OCI-LY7 (cell line): ENCODE measurements around the gene RALGAPA2. TPM values are rescaled to one million over a fixed set of nuclear protein-coding genes. Genes with fewer than 3 reads are reported as not detected.

Experiments used
- BruUV-seq: library from RNA; stranded (reverse); fragments of 400-500 nt; replicated peaks from 2 replicates; lab custom pipeline; 2021; lab: Mats Ljungman, UMichigan
- CTCF ChIA-PET: fragments of 300-600 bp; sonication (Branson Sonifier 250); formaldehyde crosslinking; loops from one replicate; lab custom pipeline; 2022; ENCODE audit warnings: antibody characterized with exemption; ENCODE audit not compliant: unreplicated experiment; lab: Charles Lee
- POLR2A ChIA-PET: fragments of 300-600 bp; sonication (Branson Sonifier 250); formaldehyde crosslinking; loops from one replicate; lab custom pipeline; 2022; ENCODE audit warnings: antibody characterized with exemption; lab: Charles Lee
- DNase-seq: peaks from one replicate; pipeline ENCODE4 v3.0.0-alpha.2; 2015; ENCODE audit warnings: low spot score
- H2AFZ ChIP-seq: fragments of 200-600 bp; sonication (generic), shearing (Covaris generic); 2 replicates; pipeline ENCODE4 v1.6.1; 2014; ENCODE audit warnings: mild to moderate bottlenecking, antibody characterized with exemption, low read length, moderate library complexity
- H3K27ac ChIP-seq: fragments of 200-600 bp; sonication (generic); 2 replicates; pipeline ENCODE4 v1.5.1; 2014; ENCODE audit warnings: mixed run types, low read depth, mild to moderate bottlenecking, moderate library complexity, low read length, inconsistent platforms; ENCODE audit not compliant: poor library complexity, severe bottlenecking
- H3K36me3 ChIP-seq: fragments of 200-600 bp; sonication (generic); 2 replicates; pipeline ENCODE4 v1.6.1; 2014; ENCODE audit warnings: mild to moderate bottlenecking, antibody characterized with exemption, low read length, moderate library complexity, mixed read lengths; ENCODE audit not compliant: insufficient read depth
- H3K4me1 ChIP-seq: fragments of 200-600 bp; sonication (generic); 2 replicates; pipeline ENCODE4 v1.5.1; 2014; ENCODE audit warnings: mild to moderate bottlenecking, low read length; ENCODE audit not compliant: insufficient read depth, poor library complexity, severe bottlenecking
- H3K4me2 ChIP-seq: fragments of 200-600 bp; sonication (generic); 2 replicates; pipeline ENCODE4 v1.6.1; 2014; ENCODE audit warnings: mild to moderate bottlenecking, low read length
- H3K4me3 ChIP-seq: fragments of 200-600 bp; sonication (generic); 2 replicates; pipeline ENCODE4 v1.5.1; 2014; ENCODE audit warnings: mild to moderate bottlenecking, low read depth, low read length; ENCODE audit not compliant: poor library complexity, severe bottlenecking
- H3K79me2 ChIP-seq: fragments of 200-600 bp; sonication (generic); 2 replicates; pipeline ENCODE4 v1.6.1; 2016; ENCODE audit warnings: low read depth, mild to moderate bottlenecking, low read length, moderate library complexity, mixed read lengths; ENCODE audit not compliant: insufficient read depth
- H3K9me2 ChIP-seq: fragments of 200-600 bp; sonication (generic); 2 replicates; pipeline ENCODE4 v1.6.1; 2016; ENCODE audit warnings: mild to moderate bottlenecking, low read length, mixed read lengths; ENCODE audit not compliant: insufficient read depth
- H3K9me3 ChIP-seq: fragments of 200-600 bp; sonication (generic); 2 replicates; pipeline ENCODE4 v1.6.1; 2014; ENCODE audit warnings: mild to moderate bottlenecking, mixed run types, low read length, mixed read lengths
- H4K20me1 ChIP-seq: fragments of 200-600 bp; sonication (generic); 2 replicates; pipeline ENCODE4 v1.6.1; 2014; ENCODE audit warnings: mild to moderate bottlenecking, antibody characterized with exemption, low read length, moderate library complexity, mixed read lengths; ENCODE audit not compliant: insufficient read depth
- CTCF ChIP-seq: fragments of 200-600 bp; sonication (generic); conservative IDR thresholded peaks from 2 replicates; pipeline ENCODE4 v1.5.1; 2014; ENCODE audit warnings: mild to moderate bottlenecking, antibody characterized with exemption, low read length, moderate library complexity, mixed read lengths
- EZH2phosphoT487 ChIP-seq: fragments of 200-600 bp; sonication (generic); IDR thresholded peaks from 2 replicates; pipeline ENCODE4 v1.6.1; 2018; ENCODE audit warnings: low read depth, borderline replicate concordance, mild to moderate bottlenecking, mixed run types, antibody characterized with exemption, low read length, moderate library complexity, mixed read lengths
- intact Hi-C: fragments of 100-400 bp; cut with micrococcal nuclease; formaldehyde crosslinking; loops from one replicate; pipeline ENCODE4 v1.10.0; 2022; ENCODE audit not compliant: unreplicated experiment
- total RNA-seq, 2 experiments: library from RNA; depleted of rRNA in 1 of 2; stranded (reverse); fragments of >200 nt in 1 of 2; shearing (Covaris generic) in 1 of 2; gene quantifications; 2 replicates each; pipeline ENCODE4 v1.2.3, GENCODE V29; 2014 to 2022

Gene RALGAPA2
- total RNA-seq, 2 experiments from 2014 or later: 9.1 to 17.8 TPM

DNA sequence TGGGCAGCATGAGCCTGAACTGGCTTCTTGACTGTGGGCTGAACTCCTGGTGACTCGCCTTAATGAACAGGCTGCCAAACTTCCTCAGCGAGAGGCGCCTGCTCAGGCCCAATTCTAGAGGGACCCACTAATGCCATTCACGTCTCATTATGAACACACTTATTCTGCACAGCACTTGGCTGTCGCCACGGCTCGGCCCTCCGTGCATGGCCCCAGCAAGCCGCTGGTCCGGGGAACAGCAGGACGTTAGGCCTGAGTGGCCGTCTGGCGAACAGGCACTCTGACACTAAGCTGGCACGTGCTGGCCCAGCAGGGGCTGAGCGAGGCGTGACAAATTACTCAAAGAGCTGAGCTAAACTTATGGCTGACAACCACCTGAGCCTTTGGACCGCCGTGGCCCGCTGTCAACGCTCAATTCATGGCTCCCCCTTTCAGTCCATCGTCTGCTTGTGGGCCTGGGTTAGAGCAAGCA, 298.6 kb downstream of the RALGAPA2 start:
- no peak for DNase-seq
- H3K27ac ChIP-seq: no peak overlapping the region
- no peaks in the 10 kb centered on the region for H3K4me1 ChIP-seq
- H4K20me1 ChIP-seq: no peaks in the 10 kb centered on the region
- TF ChIP-seq EZH2phosphoT487: no peak
- TF ChIP-seq CTCF: no peak
- no TSS peak for BruUV-seq
- H2AFZ ChIP-seq: no peak overlapping the region
- no peaks in the 10 kb centered on the region for H3K79me2 ChIP-seq
- intact Hi-C loops: no loop called here
- no peaks in the 10 kb centered on the region for H3K36me3 ChIP-seq
- no peak overlapping the region for H3K4me3 ChIP-seq
- no peaks in the 10 kb centered on the region for H3K9me2 ChIP-seq
- H3K9me3 ChIP-seq: no peaks in the 10 kb centered on the region
- ChIA-PET CTCF (no interaction called here), POLR2A (no interaction called here)
- H3K4me2 ChIP-seq: no peak overlapping the region

DNA sequence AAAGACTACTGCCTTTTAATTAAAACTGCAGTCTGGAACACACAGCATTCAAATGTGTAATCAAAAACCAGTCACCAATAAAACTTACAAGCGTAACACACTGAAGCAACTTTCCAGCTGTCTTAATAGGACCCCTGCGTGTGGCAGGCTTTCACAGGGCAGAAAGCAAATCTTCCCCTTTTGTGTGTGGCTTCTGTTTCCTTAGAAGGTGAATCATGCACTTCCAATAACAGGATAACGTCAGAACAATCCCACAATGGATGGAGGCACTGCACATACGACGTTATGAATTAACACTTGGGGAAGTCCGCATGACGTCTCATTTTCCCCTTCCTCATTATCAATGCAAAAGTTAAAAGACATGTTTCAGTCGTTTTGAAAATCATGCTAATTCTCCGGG, 299.7 kb downstream of the RALGAPA2 start:
- H3K4me3 ChIP-seq: no peak overlapping the region
- ChIA-PET CTCF (no interaction called here), POLR2A (no interaction called here)
- intact Hi-C loops: no loop called here
- no peak for TF ChIP-seq CTCF
- no peak for TF ChIP-seq EZH2phosphoT487
- no peak overlapping the region for H3K4me2 ChIP-seq
- no peaks in the 10 kb centered on the region for H4K20me1 ChIP-seq
- no TSS peak for BruUV-seq
- H3K27ac ChIP-seq: no peak overlapping the region
- no peaks in the 10 kb centered on the region for H3K36me3 ChIP-seq
- H3K4me1 ChIP-seq: no peaks in the 10 kb centered on the region
- H2AFZ ChIP-seq: no peak overlapping the region
- no peaks in the 10 kb centered on the region for H3K9me2 ChIP-seq
- no peaks in the 10 kb centered on the region for H3K79me2 ChIP-seq
- H3K9me3 ChIP-seq: no peaks in the 10 kb centered on the region
- no peak for DNase-seq

DNA sequence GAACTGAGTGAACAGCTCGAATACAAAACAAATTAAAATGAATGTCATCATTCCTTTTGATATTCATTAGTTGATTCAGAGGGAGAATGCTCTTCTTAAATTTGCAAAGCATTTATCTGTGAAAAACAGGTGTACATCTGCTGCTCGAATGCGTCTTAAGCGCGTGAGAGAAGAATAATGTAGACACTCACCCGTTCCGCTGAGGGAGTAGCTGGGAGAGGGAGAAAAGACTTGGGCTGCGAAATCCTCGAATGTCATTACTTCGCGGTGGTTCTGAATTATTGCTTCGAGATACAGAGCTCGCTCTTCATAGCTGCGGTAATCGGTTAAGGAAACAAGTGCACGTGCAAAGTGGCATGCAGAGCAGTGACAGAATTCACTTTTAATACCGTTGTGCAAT, 300.6 kb downstream of the RALGAPA2 start:
- TF ChIP-seq CTCF (no peak), EZH2phosphoT487 (no peak)
- CTCF ChIA-PET: no interaction called here
- H3K79me2 ChIP-seq: no peaks in the 10 kb centered on the region
- POLR2A ChIA-PET: interaction anchor here (1.0 kb wide), 1 partner anchor 135 kb away, joined by 4 read pairs; no protein-coding TSS in a partner anchor
- no peaks in the 10 kb centered on the region for H3K9me2 ChIP-seq
- BruUV-seq: no TSS peak
- no peak overlapping the region for H3K27ac ChIP-seq
- no peaks in the 10 kb centered on the region for H3K4me1 ChIP-seq
- no peaks in the 10 kb centered on the region for H4K20me1 ChIP-seq
- H3K9me3 ChIP-seq: no peaks in the 10 kb centered on the region
- DNase-seq: no peak
- H3K4me3 ChIP-seq: no peak overlapping the region
- H3K4me2 ChIP-seq: no peak overlapping the region
- intact Hi-C loops: no loop called here
- no peaks in the 10 kb centered on the region for H3K36me3 ChIP-seq
- no peak overlapping the region for H2AFZ ChIP-seq
